ENCODE results near the gene EYA4.

DNA sequence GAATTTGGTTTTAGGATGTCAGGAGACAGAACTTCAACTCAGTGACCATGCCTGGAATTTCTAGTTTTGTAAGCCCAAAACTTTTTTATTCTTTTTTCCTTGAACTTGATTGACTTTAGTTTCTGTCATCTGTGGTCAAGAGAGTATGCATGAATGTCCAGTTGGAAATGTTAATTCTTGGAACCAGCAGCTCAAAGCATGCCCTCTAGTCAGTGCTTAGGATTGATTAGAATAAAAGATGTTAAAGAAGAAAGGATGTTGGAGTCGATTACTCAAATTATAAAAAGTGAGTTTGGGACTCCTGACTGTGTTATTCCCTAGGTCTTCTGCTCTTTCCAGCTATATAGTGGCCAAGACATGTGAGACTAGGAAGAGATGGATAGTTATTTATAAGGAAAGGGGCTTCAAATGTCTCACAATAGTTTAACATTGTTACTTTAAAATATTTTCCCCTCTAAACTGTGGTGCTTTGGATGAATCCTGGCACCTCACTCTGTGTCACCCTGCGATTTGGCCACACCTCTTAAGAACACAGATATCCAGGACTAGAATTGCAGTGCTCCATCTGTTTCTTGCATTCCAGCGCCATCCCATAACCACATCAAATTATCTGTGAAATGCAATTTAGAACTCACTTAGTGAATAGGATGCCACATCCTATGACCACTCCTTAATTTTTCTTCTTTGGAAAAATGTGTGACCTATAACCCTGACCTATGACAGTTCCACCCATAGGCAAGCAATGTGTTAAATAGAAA, 298.5 kb downstream of the EYA4 start:
- TF ChIP-seq CTCF (IDR thresholded peaks at IDR 0.05; ENCODE audit: insufficient read depth, low read length, poor library complexity, severe bottlenecking) = no peak
- no peak for TF ChIP-seq EZH2phosphoT487 (conservative IDR thresholded peaks at IDR 0.05; ENCODE audit: low read length)

Measured in SU-DHL-6 (cell line).